ENCODE measurements around the gene ANGEL2.
"Not testable (repeated sequence)": the region's sequence is repeated elsewhere in the genome, so short reads cannot be mapped to it uniquely, and the experiment has no call there.

Gene ANGEL2

DNA sequence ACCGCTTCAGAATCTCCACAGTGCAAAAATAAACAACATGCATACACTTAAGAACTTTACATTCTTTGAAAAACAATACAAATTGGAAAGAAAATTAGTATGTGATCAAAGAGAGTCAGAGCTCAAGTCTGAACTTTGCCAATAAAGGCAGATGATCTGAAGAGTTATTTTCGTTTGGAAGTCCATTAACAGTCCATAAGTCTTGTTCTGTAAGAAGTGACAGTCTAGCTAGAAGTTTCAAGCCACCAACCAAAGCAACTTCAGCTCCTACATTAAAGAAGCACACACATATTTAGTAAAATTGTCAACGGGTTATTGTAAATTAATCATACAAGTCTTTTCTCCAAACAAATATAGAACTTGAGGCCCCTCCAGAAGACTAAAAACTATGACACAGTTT, 20.7 kb downstream of the ANGEL2 start:
- Histone ChIP-seq H2BK12ac (ENCODE audit: low read length) (no peak overlapping the region), H2AFZ (ENCODE audit: insufficient read depth, low read length, poor library complexity) (no peak overlapping the region), H3K4me1 (ENCODE audit: control insufficient read depth in 1 of 2, insufficient read depth in 2 of 2, low read length in 2 of 2) (no peaks in the 10 kb centered on the region), H3K4me3 (ENCODE audit: low read depth, low read length) (no peak overlapping the region), H3K4me2 (ENCODE audit: low read length) (no peak overlapping the region), H3K79me1 (ENCODE audit: low read length) (no peaks in the 10 kb centered on the region), H3K27me3 (ENCODE audit: insufficient read depth, low read length) (no peaks in the 10 kb centered on the region), H4K91ac (ENCODE audit: low read depth, low read length) (no peak overlapping the region), H3K23ac (ENCODE audit: low read length) (no peak overlapping the region), H2BK5ac (ENCODE audit: low read depth, low read length, poor library complexity) (no peak overlapping the region), H3K18ac (ENCODE audit: low read length) (no peak overlapping the region), H4K8ac (ENCODE audit: low read depth, low read length) (no peak overlapping the region), H3K9me3 (ENCODE audit: insufficient read depth, low read depth, low read length) (no peaks in the 10 kb centered on the region), H3K9ac (ENCODE audit: low read length) (no peak overlapping the region), H4K12ac (ENCODE audit: low read depth, low read length) (no peak overlapping the region), H3K4ac (ENCODE audit: low read depth, low read length) (no peak overlapping the region), H2AK5ac (ENCODE audit: low read length) (no peak overlapping the region), H3K36me3 (ENCODE audit: control insufficient read depth in 1 of 2, insufficient read depth in 2 of 2, low read length in 2 of 2) (peaks cover 4 to 9% of the 10 kb centered on the region in 2 experiments), H2BK120ac (ENCODE audit: insufficient read depth, low read length, poor library complexity) (no peak overlapping the region), H3K79me2 (ENCODE audit: control insufficient read depth, insufficient read depth, low read length, poor library complexity) (no peaks in the 10 kb centered on the region), H3K14ac (ENCODE audit: low read length) (no peak overlapping the region), H3K27ac (ENCODE audit: low read depth, low read length) (no peak overlapping the region)
- no CpG with 5 or more reads among the region's 3 CpGs for WGBS (ENCODE audit: extremely low coverage, insufficient coverage, insufficient read length)
- DNase-seq = no peak

GRCh38 chr1:212993960-212994359, 21.7 kb downstream of the ANGEL2 start:
- H3K9ac ChIP-seq (ENCODE audit: low read length); H2BK120ac ChIP-seq (ENCODE audit: insufficient read depth, low read length, poor library complexity); H3K18ac ChIP-seq (ENCODE audit: low read length); H3K36me3 ChIP-seq (ENCODE audit: control insufficient read depth in 1 of 2, insufficient read depth in 2 of 2, low read length in 2 of 2); H3K4me2 ChIP-seq (ENCODE audit: low read length); H3K4ac ChIP-seq (ENCODE audit: low read depth, low read length); H3K9me3 ChIP-seq (ENCODE audit: insufficient read depth, low read depth, low read length); H3K4me1 ChIP-seq (ENCODE audit: control insufficient read depth in 1 of 2, insufficient read depth in 2 of 2, low read length in 2 of 2); H2BK5ac ChIP-seq (ENCODE audit: low read depth, low read length, poor library complexity); H3K23ac ChIP-seq (ENCODE audit: low read length); H4K12ac ChIP-seq (ENCODE audit: low read depth, low read length); H3K79me2 ChIP-seq (ENCODE audit: control insufficient read depth, insufficient read depth, low read length, poor library complexity); H4K91ac ChIP-seq (ENCODE audit: low read depth, low read length); H3K27ac ChIP-seq (ENCODE audit: low read depth, low read length); H2BK12ac ChIP-seq (ENCODE audit: low read length); DNase-seq; H3K27me3 ChIP-seq (ENCODE audit: insufficient read depth, low read length); H2AFZ ChIP-seq (ENCODE audit: insufficient read depth, low read length, poor library complexity); H3K4me3 ChIP-seq (ENCODE audit: low read depth, low read length); H3K14ac ChIP-seq (ENCODE audit: low read length); H4K8ac ChIP-seq (ENCODE audit: low read depth, low read length); H2AK5ac ChIP-seq (ENCODE audit: low read length); H3K79me1 ChIP-seq (ENCODE audit: low read length): not testable (repeated sequence)
- no CpG with 5 or more reads among the region's 8 CpGs for WGBS (ENCODE audit: extremely low coverage, insufficient coverage, insufficient read length)

GRCh38 chr1:212990276-212990675, 25.4 kb downstream of the ANGEL2 start:
- Histone ChIP-seq H2AFZ (ENCODE audit: insufficient read depth, low read length, poor library complexity) (no peak overlapping the region), H3K79me2 (ENCODE audit: control insufficient read depth, insufficient read depth, low read length, poor library complexity) (no peaks in the 10 kb centered on the region), H2BK5ac (ENCODE audit: low read depth, low read length, poor library complexity) (no peak overlapping the region), H3K4me3 (ENCODE audit: low read depth, low read length) (no peak overlapping the region), H3K36me3 (ENCODE audit: control insufficient read depth in 1 of 2, insufficient read depth in 2 of 2, low read length in 2 of 2) (peaks cover 0 to 3% of the 10 kb centered on the region in 2 experiments), H3K27me3 (ENCODE audit: insufficient read depth, low read length) (no peaks in the 10 kb centered on the region), H4K8ac (ENCODE audit: low read depth, low read length) (no peak overlapping the region), H3K4me1 (ENCODE audit: control insufficient read depth in 1 of 2, insufficient read depth in 2 of 2, low read length in 2 of 2) (no peaks in the 10 kb centered on the region), H3K9ac (ENCODE audit: low read length) (no peak overlapping the region), H3K14ac (ENCODE audit: low read length) (no peak overlapping the region), H3K23ac (ENCODE audit: low read length) (no peak overlapping the region), H3K4me2 (ENCODE audit: low read length) (no peak overlapping the region), H2BK120ac (ENCODE audit: insufficient read depth, low read length, poor library complexity) (no peak overlapping the region), H2AK5ac (ENCODE audit: low read length) (no peak overlapping the region), H2BK12ac (ENCODE audit: low read length) (no peak overlapping the region), H3K27ac (ENCODE audit: low read depth, low read length) (no peak overlapping the region), H4K12ac (ENCODE audit: low read depth, low read length) (no peak overlapping the region), H4K91ac (ENCODE audit: low read depth, low read length) (no peak overlapping the region), H3K79me1 (ENCODE audit: low read length) (no peaks in the 10 kb centered on the region), H3K18ac (ENCODE audit: low read length) (no peak overlapping the region), H3K4ac (ENCODE audit: low read depth, low read length) (no peak overlapping the region), H3K9me3 (ENCODE audit: insufficient read depth, low read depth, low read length) (no peaks in the 10 kb centered on the region)
- WGBS (ENCODE audit: extremely low coverage, insufficient coverage, insufficient read length) = no CpG with 5 or more reads among the region's 1 CpG
- no peak for DNase-seq

GRCh38 chr1:212987702-212988322, 27.9 kb downstream of the ANGEL2 start:
- no peak overlapping the region for H4K8ac ChIP-seq (ENCODE audit: low read depth, low read length)

More at GRCh38 chr1:212987702-212988322, 27.9 kb downstream of the ANGEL2 start:
- no peaks in the 10 kb centered on the region for H3K9me3 ChIP-seq (ENCODE audit: insufficient read depth, low read depth, low read length)
- no peak overlapping the region for H3K4me2 ChIP-seq (ENCODE audit: low read length)
- no peak overlapping the region for H2BK120ac ChIP-seq (ENCODE audit: insufficient read depth, low read length, poor library complexity)
- H3K9ac ChIP-seq (ENCODE audit: low read length) = no peak overlapping the region
- no peaks in the 10 kb centered on the region for H3K79me1 ChIP-seq (ENCODE audit: low read length)
- H4K91ac ChIP-seq (ENCODE audit: low read depth, low read length) = no peak overlapping the region
- H2BK5ac ChIP-seq (ENCODE audit: low read depth, low read length, poor library complexity) = no peak overlapping the region
- H3K14ac ChIP-seq (ENCODE audit: low read length) = no peak overlapping the region
- H4K12ac ChIP-seq (ENCODE audit: low read depth, low read length) = no peak overlapping the region
- H2AK5ac ChIP-seq (ENCODE audit: low read length) = no peak overlapping the region
- WGBS (ENCODE audit: extremely low coverage, insufficient coverage, insufficient read length) = no CpG with 5 or more reads among the region's 6 CpGs
- H3K4me3 ChIP-seq (ENCODE audit: low read depth, low read length) = no peak overlapping the region
- no peak overlapping the region for H3K23ac ChIP-seq (ENCODE audit: low read length)
- no peak overlapping the region for H2AFZ ChIP-seq (ENCODE audit: insufficient read depth, low read length, poor library complexity)
- H3K27ac ChIP-seq (ENCODE audit: low read depth, low read length) = no peak overlapping the region
- no peaks in the 10 kb centered on the region for H3K4me1 ChIP-seq (ENCODE audit: control insufficient read depth in 1 of 2, insufficient read depth in 2 of 2, low read length in 2 of 2)
- H3K27me3 ChIP-seq (ENCODE audit: insufficient read depth, low read length) = no peaks in the 10 kb centered on the region
- H3K4ac ChIP-seq (ENCODE audit: low read depth, low read length) = no peak overlapping the region
- peaks cover 0 to under 1% of the 10 kb centered on the region in 2 experiments for H3K36me3 ChIP-seq (ENCODE audit: control insufficient read depth in 1 of 2, insufficient read depth in 2 of 2, low read length in 2 of 2)
- no peak overlapping the region for H2BK12ac ChIP-seq (ENCODE audit: low read length)
- DNase-seq = no peak
- H3K79me2 ChIP-seq (ENCODE audit: control insufficient read depth, insufficient read depth, low read length, poor library complexity) = no peaks in the 10 kb centered on the region
- H3K18ac ChIP-seq (ENCODE audit: low read length) = no peak overlapping the region
